GM23338 (cell line): ENCODE measurements around the gene SIRT2. TPM values are rescaled to one million over a fixed set of nuclear protein-coding genes. Genes with fewer than 3 reads are reported as not detected.

ENCODE experiments used
- ATAC-seq: fragments of 200-7000 bp; cut with Tn5 transposase; 3 replicates; pipeline ENCODE4 v1.9.1; 2020
- DNase-seq: peaks from one replicate; pipeline ENCODE4 v3.0.0-alpha.2; 2015; ENCODE audit warnings: low spot score
- H2AFZ ChIP-seq: fragments of 200-600 bp; sonication (generic); 2 replicates; pipeline ENCODE4 v1.8.0; 2016; ENCODE audit warnings: antibody characterized with exemption, mild to moderate bottlenecking, moderate library complexity
- H3F3A ChIP-seq: fragments of 200-600 bp; sonication (generic); replicated peaks from 2 replicates; pipeline ENCODE4 v1.8.0; 2017; ENCODE audit warnings: antibody characterized with exemption, mixed run types, low read depth
- H3K27ac ChIP-seq: fragments of 200-600 bp; sonication (generic); 2 replicates; pipeline ENCODE4 v1.6.1; 2016; ENCODE audit warnings: low read depth
- H3K27me3 ChIP-seq: fragments of 200-600 bp; sonication (generic); 2 replicates; pipeline ENCODE4 v1.8.0; 2016; ENCODE audit warnings: mild to moderate bottlenecking, mixed run types, moderate library complexity; ENCODE audit not compliant: insufficient read depth
- H3K36me3 ChIP-seq: fragments of 200-600 bp; sonication (generic); 2 replicates; pipeline ENCODE4 v1.8.0; 2016; ENCODE audit warnings: mild to moderate bottlenecking; ENCODE audit not compliant: insufficient read depth
- H3K4me1 ChIP-seq: fragments of 200-600 bp; sonication (generic); 2 replicates; pipeline ENCODE4 v1.8.0; 2016; ENCODE audit warnings: mild to moderate bottlenecking, moderate library complexity; ENCODE audit not compliant: insufficient read depth
- H3K4me2 ChIP-seq: fragments of 200-600 bp; sonication (generic); 2 replicates; pipeline ENCODE4 v1.7.1; 2017; ENCODE audit warnings: mixed run types
- H3K4me3 ChIP-seq: fragments of 200-600 bp; sonication (generic); 2 replicates; pipeline ENCODE4 v1.6.1; 2016; ENCODE audit warnings: mixed run types
- H3K79me2 ChIP-seq: fragments of 200-600 bp; sonication (generic); replicated peaks from 2 replicates; pipeline ENCODE4 v1.8.0; 2017; ENCODE audit warnings: mild to moderate bottlenecking; ENCODE audit not compliant: insufficient read depth
- H3K9me2 ChIP-seq: fragments of 200-600 bp; sonication (generic); 2 replicates; pipeline ENCODE4 v1.8.0; 2017; ENCODE audit not compliant: insufficient read depth
- H4K20me1 ChIP-seq: fragments of 200-600 bp; sonication (generic); replicated peaks from 2 replicates; pipeline ENCODE4 v1.8.0; 2017; ENCODE audit warnings: mild to moderate bottlenecking; ENCODE audit not compliant: insufficient read depth
- H3K27ac Mint-ChIP-seq: 2 replicates; pipeline ENCODE4 v1.8.0; 2020; ENCODE audit warnings: inconsistent platforms, mild to moderate bottlenecking, moderate library complexity, mixed read lengths
- H3K27me3 Mint-ChIP-seq: 3 replicates; pipeline ENCODE4 v1.8.0; 2022; ENCODE audit warnings: low read depth, mild to moderate bottlenecking, moderate library complexity, mixed read lengths, inconsistent platforms; ENCODE audit not compliant: insufficient read depth, poor library complexity
- H3K36me3 Mint-ChIP-seq: 3 replicates; pipeline ENCODE4 v1.8.0; 2021; ENCODE audit warnings: low read depth, mild to moderate bottlenecking, inconsistent platforms, moderate library complexity, mixed read lengths
- H3K4me1 Mint-ChIP-seq: 3 replicates; pipeline ENCODE4 v1.8.0; 2020; ENCODE audit warnings: mild to moderate bottlenecking, inconsistent platforms, mixed read lengths
- H3K4me3 Mint-ChIP-seq: 3 replicates; pipeline ENCODE4 v1.8.0; 2021; ENCODE audit warnings: moderate library complexity, mild to moderate bottlenecking, inconsistent platforms, mixed read lengths
- H3K9me3 Mint-ChIP-seq: 3 replicates; pipeline ENCODE4 v1.8.0; 2020; ENCODE audit warnings: moderate library complexity, mild to moderate bottlenecking, inconsistent platforms, mixed read lengths
- CREB1 ChIP-seq: fragments of 250-450 bp; sonication (Bioruptor Pico); IDR thresholded peaks from 2 replicates; pipeline ENCODE4 v1.5.0; 2020; ENCODE audit warnings: low read depth, mild to moderate bottlenecking, moderate library complexity
- ETS1 ChIP-seq: IDR thresholded peaks from 2 replicates; pipeline ENCODE4 v1.6.1; 2016; ENCODE audit warnings: antibody characterized with exemption
- EZH2 ChIP-seq: fragments of 200-600 bp; sonication (generic); IDR thresholded peaks from one replicate; pipeline ENCODE4 v1.8.0; 2017; ENCODE audit warnings: antibody characterized with exemption, mild to moderate bottlenecking, low read depth; ENCODE audit not compliant: unreplicated experiment
- EZH2phosphoT487 ChIP-seq: fragments of 200-600 bp; sonication (generic); IDR thresholded peaks from one replicate; pipeline ENCODE4 v1.8.1; 2018; ENCODE audit warnings: antibody characterized with exemption; ENCODE audit not compliant: unreplicated experiment
- JUNB ChIP-seq: IDR thresholded peaks from one replicate; pipeline ENCODE4 v1.6.1; 2016; ENCODE audit warnings: antibody characterized with exemption; ENCODE audit not compliant: unreplicated experiment
- NANOG ChIP-seq: IDR thresholded peaks from 2 replicates; pipeline ENCODE4 v1.6.1; 2016; ENCODE audit warnings: antibody characterized with exemption, borderline replicate concordance
- POLR2AphosphoS5 ChIP-seq: IDR thresholded peaks from 2 replicates; pipeline ENCODE4 v1.6.1; 2016; ENCODE audit warnings: antibody characterized with exemption, low read depth
- REST ChIP-seq: IDR thresholded peaks from one replicate; pipeline ENCODE4 v1.6.1; 2018; ENCODE audit warnings: antibody characterized with exemption; ENCODE audit not compliant: unreplicated experiment
- STAT1 ChIP-seq: IDR thresholded peaks from one replicate; pipeline ENCODE4 v1.6.1; 2016; ENCODE audit warnings: antibody characterized with exemption; ENCODE audit not compliant: unreplicated experiment
- ZNF114 ChIP-seq: fragments of 250-450 bp; sonication (Bioruptor Pico); IDR thresholded peaks from 2 replicates; pipeline ENCODE4 v1.5.0; 2020; ENCODE audit warnings: mild to moderate bottlenecking, moderate library complexity
- ZNF331 ChIP-seq: fragments of 250-450 bp; sonication (Bioruptor Pico); IDR thresholded peaks from 2 replicates; pipeline ENCODE4 v1.5.0; 2020; ENCODE audit warnings: low read depth, mild to moderate bottlenecking, moderate library complexity
- ZNF462 ChIP-seq: fragments of 250-450 bp; sonication (Bioruptor Pico); IDR thresholded peaks from 2 replicates; pipeline ENCODE4 v1.5.0; 2020; ENCODE audit warnings: mild to moderate bottlenecking, moderate library complexity
- polyA plus RNA-seq: library from polyadenylated mRNA; unstranded; fragments of >200 nt; fragmentation: Nextera tagmentation; extraction: Ambion mirVana; gene quantifications from 2 replicates; pipeline ENCODE4 v1.2.1, GENCODE V29; 2016
- total RNA-seq: library from RNA; depleted of rRNA; stranded (reverse); fragments of >200 nt; shearing (Covaris generic); gene quantifications from 2 replicates; pipeline ENCODE4 v1.2.3, GENCODE V29; 2014
- TF ChIP-seq, protein P1 (sequence below), 2 experiments: fragments of 200-600 bp in 1 of 2; sonication (generic) in 1 of 2; conservative IDR thresholded peaks; 2 replicates each; pipeline versions ENCODE4 v1.5.1 to v1.6.1; 2016 to 2017; ENCODE audit warnings: antibody characterized with exemption in 2 of 2, low read depth in 2 of 2, mild to moderate bottlenecking in 2 of 2, moderate library complexity in 1 of 2

The SIRT2 gene
- total and polyA plus RNA-seq, 2 experiments from 2014 or later = 2.7 to 8.4 TPM

DNA sequence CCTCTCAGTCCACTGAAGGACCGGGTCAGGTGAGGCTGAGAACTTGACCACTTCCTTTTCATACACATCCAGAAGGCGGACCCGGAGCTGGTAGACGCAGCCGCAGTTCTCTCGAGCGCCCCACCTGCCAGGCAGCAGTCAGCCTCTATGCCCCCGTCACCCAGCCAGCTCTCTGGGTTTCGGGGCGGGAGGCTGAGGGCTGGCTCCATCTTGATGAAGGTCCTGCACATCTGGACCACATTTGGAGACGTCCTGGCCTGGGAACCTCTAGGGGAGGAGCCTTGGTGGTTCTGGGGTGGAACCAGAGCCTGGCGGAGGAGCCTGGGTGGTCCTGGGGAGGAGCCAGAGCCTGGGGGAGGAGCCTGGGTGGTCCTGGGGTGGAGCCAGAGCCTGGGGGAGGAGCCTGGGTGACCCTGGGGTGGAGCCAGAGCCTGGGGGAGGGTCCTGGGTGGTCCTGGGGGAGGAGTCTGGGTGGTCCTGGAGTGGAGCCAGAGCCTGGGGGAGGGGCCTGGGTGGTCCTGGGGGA is 45.6 kb upstream of the SIRT2 start:
- H3K4me1 ChIP-seq = no peaks in the 10 kb centered on the region
- Mint-ChIP-seq H3K4me3 (no peak overlapping the region), H3K36me3 (peaks cover 4% of the 10 kb centered on the region), H3K4me1 (no peaks in the 10 kb centered on the region; the same call in 2 of the 3 replicates), H3K9me3 (peaks cover 4% of the 10 kb centered on the region; the same call in 2 of the 3 replicates), H3K27me3 (peaks cover 15% of the 10 kb centered on the region), H3K27ac (no peak overlapping the region)
- no peaks in the 10 kb centered on the region; the same call in 1 of the 2 replicates for H4K20me1 ChIP-seq
- no peaks in the 10 kb centered on the region for H3K9me2 ChIP-seq
- no peaks in the 10 kb centered on the region for H3K79me2 ChIP-seq
- H3K4me3 ChIP-seq = no peak overlapping the region
- no peak overlapping the region for H3K4me2 ChIP-seq
- ATAC-seq = no peak
- H3K27ac ChIP-seq = no peak overlapping the region
- no peak for TF ChIP-seq POLR2AphosphoS5
- TF ChIP-seq CREB1 = no peak
- TF ChIP-seq ZNF462 = no peak
- no peak for TF ChIP-seq EZH2phosphoT487
- no peak for TF ChIP-seq JUNB
- no peak for TF ChIP-seq ETS1
- TF ChIP-seq STAT1 = no peak
- TF ChIP-seq ZNF331 (CRISPR knock-in tag) = no peak
- TF ChIP-seq ZNF114 (CRISPR knock-in tag) = no peak
- TF ChIP-seq EZH2 = no peak
- TF ChIP-seq, protein P1, sequence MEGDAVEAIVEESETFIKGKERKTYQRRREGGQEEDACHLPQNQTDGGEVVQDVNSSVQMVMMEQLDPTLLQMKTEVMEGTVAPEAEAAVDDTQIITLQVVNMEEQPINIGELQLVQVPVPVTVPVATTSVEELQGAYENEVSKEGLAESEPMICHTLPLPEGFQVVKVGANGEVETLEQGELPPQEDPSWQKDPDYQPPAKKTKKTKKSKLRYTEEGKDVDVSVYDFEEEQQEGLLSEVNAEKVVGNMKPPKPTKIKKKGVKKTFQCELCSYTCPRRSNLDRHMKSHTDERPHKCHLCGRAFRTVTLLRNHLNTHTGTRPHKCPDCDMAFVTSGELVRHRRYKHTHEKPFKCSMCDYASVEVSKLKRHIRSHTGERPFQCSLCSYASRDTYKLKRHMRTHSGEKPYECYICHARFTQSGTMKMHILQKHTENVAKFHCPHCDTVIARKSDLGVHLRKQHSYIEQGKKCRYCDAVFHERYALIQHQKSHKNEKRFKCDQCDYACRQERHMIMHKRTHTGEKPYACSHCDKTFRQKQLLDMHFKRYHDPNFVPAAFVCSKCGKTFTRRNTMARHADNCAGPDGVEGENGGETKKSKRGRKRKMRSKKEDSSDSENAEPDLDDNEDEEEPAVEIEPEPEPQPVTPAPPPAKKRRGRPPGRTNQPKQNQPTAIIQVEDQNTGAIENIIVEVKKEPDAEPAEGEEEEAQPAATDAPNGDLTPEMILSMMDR (conservative IDR thresholded peaks at IDR 0.05; ENCODE audit: low read depth in 2 of 2) = no peak
- TF ChIP-seq NANOG = no peak
- TF ChIP-seq REST = no peak
- no peaks in the 10 kb centered on the region for H3K27me3 ChIP-seq
- peak; percentile 35 for DNase-seq
- no peaks in the 10 kb centered on the region for H3K36me3 ChIP-seq
- H2AFZ ChIP-seq = no peak overlapping the region
- H3F3A ChIP-seq = no peaks in the 10 kb centered on the region; the same call in 1 of the 2 replicates
